Loucy (cell line): Measurements from ENCODE around the gene HOGA1.

ENCODE experiments used
- H2AFZ ChIP-seq: fragments of 200-600 bp; sonication (generic); 2 replicates; pipeline ENCODE4 v1.6.0; 2016; ENCODE audit warnings: antibody characterized with exemption, mild to moderate bottlenecking, low read length, moderate library complexity
- H3F3A ChIP-seq: fragments of 200-600 bp; 2 replicates; pipeline ENCODE4 v1.6.0; 2016; ENCODE audit warnings: antibody characterized with exemption, low read depth, mild to moderate bottlenecking
- H3K27me3 ChIP-seq: fragments of 200-600 bp; sonication (generic); 2 replicates; pipeline ENCODE4 v1.6.1; 2014; ENCODE audit warnings: low read length, mild to moderate bottlenecking; ENCODE audit not compliant: insufficient read depth, poor library complexity, severe bottlenecking
- H3K36me3 ChIP-seq: fragments of 200-600 bp; sonication (generic); 2 replicates; pipeline ENCODE4 v1.6.1; 2016; ENCODE audit warnings: low read length; ENCODE audit not compliant: insufficient read depth
- H3K4me1 ChIP-seq: fragments of 200-600 bp; sonication (generic); 2 replicates; pipeline ENCODE4 v1.5.1; 2014; ENCODE audit warnings: low read length, mild to moderate bottlenecking; ENCODE audit not compliant: insufficient read depth, poor library complexity, severe bottlenecking
- H3K4me2 ChIP-seq: fragments of 200-600 bp; sonication (generic); 2 replicates; pipeline ENCODE4 v1.6.0; 2014; ENCODE audit warnings: antibody characterized with exemption, low read length, low read depth, mild to moderate bottlenecking; ENCODE audit not compliant: poor library complexity, severe bottlenecking
- H3K4me3 ChIP-seq: fragments of 200-600 bp; sonication (generic); 2 replicates; pipeline ENCODE4 v1.5.1; 2014; ENCODE audit warnings: low read length, mild to moderate bottlenecking, mixed read lengths; ENCODE audit not compliant: poor library complexity, severe bottlenecking
- H3K79me2 ChIP-seq: fragments of 200-600 bp; sonication (generic); 2 replicates; pipeline ENCODE4 v1.6.1; 2014; ENCODE audit warnings: low read length; ENCODE audit not compliant: insufficient read depth
- H3K9ac ChIP-seq: fragments of 200-600 bp; sonication (generic); 2 replicates; pipeline ENCODE4 v1.6.0; 2014; ENCODE audit warnings: mild to moderate bottlenecking, low read depth, low read length, moderate library complexity; ENCODE audit not compliant: poor library complexity, severe bottlenecking
- H3K9me2 ChIP-seq: fragments of 200-600 bp; sonication (generic); replicated peaks from 2 replicates; pipeline ENCODE4 v1.6.1; 2016; ENCODE audit warnings: low read depth, low read length, mixed read lengths
- H3K9me3 ChIP-seq: fragments of 200-600 bp; sonication (generic); 2 replicates; pipeline ENCODE4 v1.6.1; 2014; ENCODE audit warnings: mild to moderate bottlenecking, antibody characterized with exemption, low read length, low read depth; ENCODE audit not compliant: insufficient read depth
- H4K20me1 ChIP-seq: fragments of 200-600 bp; sonication (generic); 2 replicates; pipeline ENCODE4 v1.6.0; 2014; ENCODE audit warnings: antibody characterized with exemption, low read length, mild to moderate bottlenecking; ENCODE audit not compliant: insufficient read depth, poor library complexity, severe bottlenecking
- EZH2phosphoT487 ChIP-seq: fragments of 200-600 bp; IDR thresholded peaks from 2 replicates; pipeline ENCODE4 v1.6.1; 2018; ENCODE audit warnings: antibody characterized with exemption, mild to moderate bottlenecking, moderate library complexity, borderline replicate concordance
- TF ChIP-seq, protein P1 (sequence below): fragments of 200-600 bp; sonication (generic); conservative IDR thresholded peaks from 2 replicates; pipeline ENCODE4 v1.5.1; 2014; ENCODE audit warnings: mild to moderate bottlenecking, antibody characterized with exemption, low read length

The HOGA1 gene

DNA sequence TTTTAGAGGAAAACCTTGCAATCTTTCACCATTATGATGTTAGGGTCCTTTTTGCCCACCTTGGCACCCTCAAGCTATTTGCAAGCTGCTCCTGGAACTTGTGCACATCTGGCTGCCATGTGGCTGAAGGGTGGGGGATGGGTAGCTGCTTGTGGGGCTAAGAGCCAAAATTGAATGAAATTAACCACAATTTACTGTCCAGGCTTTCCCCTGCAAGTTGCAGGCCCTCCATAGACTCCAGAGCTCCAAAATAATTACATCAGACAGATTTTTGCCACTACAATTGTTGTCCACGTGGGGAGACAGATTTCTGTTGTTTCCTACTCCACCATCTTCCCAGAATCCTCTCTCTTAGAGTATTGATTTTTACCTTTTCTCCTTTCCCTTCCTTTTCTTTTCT, 75.4 kb downstream of the HOGA1 start:
- Histone ChIP-seq H4K20me1 (no peaks in the 10 kb centered on the region), H3K9me3 (no peaks in the 10 kb centered on the region), H3F3A (no peaks in the 10 kb centered on the region), H3K4me1 (no peaks in the 10 kb centered on the region), H3K4me2 (no peak overlapping the region), H3K4me3 (no peak overlapping the region), H3K79me2 (no peaks in the 10 kb centered on the region), H3K9me2 (no peaks in the 10 kb centered on the region), H2AFZ (no peak overlapping the region), H3K27me3 (no peaks in the 10 kb centered on the region), H3K9ac (no peak overlapping the region), H3K36me3 (peaks cover 49% of the 10 kb centered on the region; the same call in 1 of the 2 replicates)
- TF ChIP-seq EZH2phosphoT487, result no peak
- TF ChIP-seq, protein P1, sequence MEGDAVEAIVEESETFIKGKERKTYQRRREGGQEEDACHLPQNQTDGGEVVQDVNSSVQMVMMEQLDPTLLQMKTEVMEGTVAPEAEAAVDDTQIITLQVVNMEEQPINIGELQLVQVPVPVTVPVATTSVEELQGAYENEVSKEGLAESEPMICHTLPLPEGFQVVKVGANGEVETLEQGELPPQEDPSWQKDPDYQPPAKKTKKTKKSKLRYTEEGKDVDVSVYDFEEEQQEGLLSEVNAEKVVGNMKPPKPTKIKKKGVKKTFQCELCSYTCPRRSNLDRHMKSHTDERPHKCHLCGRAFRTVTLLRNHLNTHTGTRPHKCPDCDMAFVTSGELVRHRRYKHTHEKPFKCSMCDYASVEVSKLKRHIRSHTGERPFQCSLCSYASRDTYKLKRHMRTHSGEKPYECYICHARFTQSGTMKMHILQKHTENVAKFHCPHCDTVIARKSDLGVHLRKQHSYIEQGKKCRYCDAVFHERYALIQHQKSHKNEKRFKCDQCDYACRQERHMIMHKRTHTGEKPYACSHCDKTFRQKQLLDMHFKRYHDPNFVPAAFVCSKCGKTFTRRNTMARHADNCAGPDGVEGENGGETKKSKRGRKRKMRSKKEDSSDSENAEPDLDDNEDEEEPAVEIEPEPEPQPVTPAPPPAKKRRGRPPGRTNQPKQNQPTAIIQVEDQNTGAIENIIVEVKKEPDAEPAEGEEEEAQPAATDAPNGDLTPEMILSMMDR, result no peak
